H9 (cell line): ENCODE measurements around the gene KRTAP12-3. TPM values are rescaled to one million over a fixed set of nuclear protein-coding genes. Genes with fewer than 3 reads are reported as not detected.
"Not testable (repeated sequence)": the region's sequence is repeated elsewhere in the genome, so short reads cannot be mapped to it uniquely, and the experiment has no call there.

Source experiments
- DNase-seq: peaks from one replicate; pipeline ENCODE4 v3.0.0-alpha.2; 2017
- H2AFZ ChIP-seq: one replicate; pipeline ENCODE4 v1.6.1; 2013; ENCODE audit warnings: mild to moderate bottlenecking, low read length, control low read depth, moderate library complexity
- H2AK5ac ChIP-seq: 2 replicates; pipeline ENCODE4 v1.6.1; 2013; ENCODE audit warnings: low read length, control low read depth, mixed read lengths; ENCODE audit not compliant: insufficient read length
- H2BK120ac ChIP-seq: one replicate; pipeline ENCODE4 v1.6.1; 2013; ENCODE audit warnings: low read depth, mild to moderate bottlenecking, low read length, control low read depth, inconsistent platforms; ENCODE audit not compliant: poor library complexity, severe bottlenecking
- H2BK12ac ChIP-seq: 2 replicates; pipeline ENCODE4 v1.6.1; 2013; ENCODE audit warnings: low read length, control low read depth, mixed read lengths, low read depth; ENCODE audit not compliant: insufficient read length
- H2BK15ac ChIP-seq: 2 replicates; pipeline ENCODE4 v1.6.1; 2013; ENCODE audit warnings: low read depth, low read length, control low read depth
- H2BK20ac ChIP-seq: one replicate; pipeline ENCODE4 v1.6.1; 2013; ENCODE audit warnings: low read depth, mild to moderate bottlenecking, low read length, control low read depth, inconsistent platforms; ENCODE audit not compliant: poor library complexity, severe bottlenecking
- H2BK5ac ChIP-seq: 2 replicates; pipeline ENCODE4 v1.6.1; 2013; ENCODE audit warnings: low read length, control low read depth, mixed read lengths; ENCODE audit not compliant: insufficient read length
- H3K14ac ChIP-seq: 2 replicates; pipeline ENCODE4 v1.6.1; 2013; ENCODE audit warnings: low read length, control low read depth; ENCODE audit not compliant: insufficient read depth
- H3K18ac ChIP-seq: 2 replicates; pipeline ENCODE4 v1.6.1; 2013; ENCODE audit warnings: low read depth, mild to moderate bottlenecking, mixed read lengths, low read length, control low read depth; ENCODE audit not compliant: insufficient read length
- H3K23ac ChIP-seq: 2 replicates; pipeline ENCODE4 v1.6.1; 2013; ENCODE audit warnings: low read length, control low read depth, mixed read lengths, low read depth; ENCODE audit not compliant: insufficient read length
- H3K23me2 ChIP-seq: 2 replicates; pipeline ENCODE4 v1.6.1; 2013; ENCODE audit warnings: low read depth, mild to moderate bottlenecking, mixed read lengths, low read length, control low read depth; ENCODE audit not compliant: insufficient read length, poor library complexity, severe bottlenecking
- H3K27ac ChIP-seq: 2 replicates; pipeline ENCODE4 v1.5.1; 2013; ENCODE audit warnings: low read length, control low read depth, mixed read lengths, low read depth; ENCODE audit not compliant: insufficient read length
- H3K27me3 ChIP-seq: 2 replicates; pipeline ENCODE4 v1.6.1; 2013; ENCODE audit warnings: low read length, control low read depth, inconsistent platforms; ENCODE audit not compliant: insufficient read depth
- H3K4ac ChIP-seq: 2 replicates; pipeline ENCODE4 v1.6.1; 2013; ENCODE audit warnings: low read depth, mild to moderate bottlenecking, control low read depth, inconsistent platforms, low read length, moderate library complexity
- H3K4me1 ChIP-seq: 2 replicates; pipeline ENCODE4 v1.6.1; 2013; ENCODE audit warnings: low read length, control low read depth, inconsistent platforms; ENCODE audit not compliant: insufficient read depth
- H3K4me2 ChIP-seq: 2 replicates; pipeline ENCODE4 v1.6.1; 2013; ENCODE audit warnings: low read length, control low read depth, mixed read lengths; ENCODE audit not compliant: insufficient read length, insufficient read depth
- H3K56ac ChIP-seq: 2 replicates; pipeline ENCODE4 v1.6.1; 2013; ENCODE audit warnings: low read depth, mild to moderate bottlenecking, mixed read lengths, low read length, control low read depth; ENCODE audit not compliant: insufficient read length
- H3K79me1 ChIP-seq: 2 replicates; pipeline ENCODE4 v1.6.1; 2013; ENCODE audit warnings: low read depth, mild to moderate bottlenecking, moderate library complexity, low read length, control low read depth, inconsistent platforms; ENCODE audit not compliant: insufficient read depth, poor library complexity, severe bottlenecking
- H3K79me2 ChIP-seq: 2 replicates; pipeline ENCODE4 v1.6.1; 2013; ENCODE audit warnings: low read length, control low read depth, inconsistent platforms; ENCODE audit not compliant: insufficient read depth
- H3K9ac ChIP-seq: 2 replicates; pipeline ENCODE4 v1.6.1; 2013; ENCODE audit warnings: low read length, control low read depth, mixed read lengths; ENCODE audit not compliant: insufficient read length; ENCODE audit errors: extremely low read depth
- H3K9me3 ChIP-seq: one replicate; pipeline ENCODE4 v1.6.1; 2013; ENCODE audit warnings: low read depth, low read length, inconsistent platforms; ENCODE audit not compliant: control insufficient read depth
- H3T11ph ChIP-seq: one replicate; pipeline ENCODE4 v1.6.1; 2013; ENCODE audit warnings: mild to moderate bottlenecking, low read length, control low read depth, inconsistent platforms
- H4K20me1 ChIP-seq: one replicate; pipeline ENCODE4 v1.6.1; 2013; ENCODE audit not compliant: control insufficient read depth, insufficient read length, insufficient read depth
- H4K5ac ChIP-seq: 2 replicates; pipeline ENCODE4 v1.6.1; 2013; ENCODE audit warnings: low read depth, mild to moderate bottlenecking, mixed read lengths, low read length, control low read depth; ENCODE audit not compliant: insufficient read length
- H4K8ac ChIP-seq: replicated peaks from 2 replicates; pipeline ENCODE4 v1.6.1; 2013; ENCODE audit warnings: low read length, control low read depth, mixed read lengths, low read depth; ENCODE audit not compliant: insufficient read length
- H4K91ac ChIP-seq: 2 replicates; pipeline ENCODE4 v1.6.1; 2013; ENCODE audit warnings: low read depth, mild to moderate bottlenecking, moderate library complexity, mixed read lengths, low read length, control low read depth; ENCODE audit not compliant: insufficient read length
- H3K27ac Mint-ChIP-seq, 3 experiments: 2 replicates in 2 of 3; 3 replicates in 1 of 3; pipeline ENCODE4 v1.8.0; 2020 to 2021; ENCODE audit warnings: mixed read lengths in 3 of 3, mild to moderate bottlenecking in 1 of 3, moderate library complexity in 1 of 3
- H3K27me3 Mint-ChIP-seq: 2 replicates; pipeline ENCODE4 v1.8.0; 2021; ENCODE audit warnings: low read depth, mild to moderate bottlenecking, moderate library complexity, mixed read lengths
- H3K36me3 Mint-ChIP-seq, 3 experiments: 2 replicates in 2 of 3; 3 replicates in 1 of 3; pipeline ENCODE4 v1.8.0; 2020 to 2021; ENCODE audit warnings: low read depth in 3 of 3, mixed read lengths in 3 of 3; ENCODE audit not compliant: insufficient read depth in 1 of 3
- H3K4me1 Mint-ChIP-seq, 2 experiments: 2 replicates each; pipeline ENCODE4 v1.8.0; 2020; ENCODE audit warnings: mixed read lengths in 2 of 2
- H3K4me3 Mint-ChIP-seq, 2 experiments: 2 replicates in 1 of 2; 3 replicates in 1 of 2; pipeline ENCODE4 v1.8.0; 2020 to 2021; ENCODE audit warnings: mild to moderate bottlenecking in 2 of 2, mixed read lengths in 2 of 2, moderate library complexity in 1 of 2
- H3K9me3 Mint-ChIP-seq, 2 experiments: 2 replicates in 1 of 2; 3 replicates in 1 of 2; pipeline ENCODE4 v1.8.0; 2020; ENCODE audit warnings: mild to moderate bottlenecking in 2 of 2, mixed read lengths in 2 of 2, moderate library complexity in 1 of 2
- CTCF ChIP-seq: fragments of 200-600 bp; sonication (generic); conservative IDR thresholded peaks from 3 replicates; pipeline ENCODE4 v1.8.0; 2021; ENCODE audit warnings: antibody characterized with exemption, mild to moderate bottlenecking
- WGBS: extraction: QIAGEN DNeasy Blood & Tissue Kit; methylation state at CpG from one replicate; pipeline ENCODE4 v1.1.7; 2013; ENCODE audit warnings: missing lambda C conversion rate, low lambda C conversion rate, mixed read lengths; ENCODE audit not compliant: insufficient read length; ENCODE audit errors: extremely low coverage; 5-methylcytosine and 5-hydroxymethylcytosine counted together
- total RNA-seq: library from RNA; stranded (reverse); gene quantifications from 2 replicates; pipeline ENCODE4 v1.2.1, GENCODE V29; 2021

KRTAP12-3 gene
- total RNA-seq, 1 experiment from 2014 or later, result not detected

GRCh38 chr21:44644878-44645277 is 12.9 kb upstream of the KRTAP12-3 start:
- peaks cover 13 to 14% of the 10 kb centered on the region in 2 experiments for H3K4me1 Mint-ChIP-seq
- no peak overlapping the region for H3K9ac ChIP-seq
- TF ChIP-seq CTCF, result no peak
- no peak overlapping the region for H4K5ac ChIP-seq
- no peak overlapping the region for H3T11ph ChIP-seq
- no peak overlapping the region for H3K27ac ChIP-seq
- no peak overlapping the region for H3K18ac ChIP-seq
- no peak overlapping the region for H3K4ac ChIP-seq
- no peaks in the 10 kb centered on the region for H3K79me1 ChIP-seq
- no peak overlapping the region for H3K14ac ChIP-seq
- H3K27ac Mint-ChIP-seq, result no peak overlapping the region
- peaks cover 2% of the 10 kb centered on the region for H3K23me2 ChIP-seq
- no peak overlapping the region for H3K4me2 ChIP-seq
- H2BK20ac ChIP-seq, result no peak overlapping the region
- H3K27me3 Mint-ChIP-seq, result peaks cover 8% of the 10 kb centered on the region
- H4K20me1 ChIP-seq, result no peaks in the 10 kb centered on the region
- no peak overlapping the region for H3K56ac ChIP-seq
- no peak overlapping the region for H2AK5ac ChIP-seq
- H3K23ac ChIP-seq, result no peak overlapping the region
- no peaks in the 10 kb centered on the region for H3K9me3 ChIP-seq
- H2BK12ac ChIP-seq, result no peak overlapping the region
- DNase-seq, result no peak
- H3K27me3 ChIP-seq, result no peaks in the 10 kb centered on the region
- no peaks in the 10 kb centered on the region for H3K4me1 ChIP-seq
- no peak overlapping the region for H3K4me3 Mint-ChIP-seq
- H2AFZ ChIP-seq, result no peak overlapping the region
- no peak overlapping the region for H4K8ac ChIP-seq
- H3K79me2 ChIP-seq, result no peaks in the 10 kb centered on the region
- peaks cover 22 to 25% of the 10 kb centered on the region in 2 experiments for H3K9me3 Mint-ChIP-seq
- H2BK5ac ChIP-seq, result no peak overlapping the region
- H3K36me3 Mint-ChIP-seq, result peaks cover 9 to 20% (median 16%) of the 10 kb centered on the region in 3 experiments
- no CpG with 5 or more reads among the region's 2 CpGs for WGBS
- no peak overlapping the region for H4K91ac ChIP-seq
- no peak overlapping the region for H2BK15ac ChIP-seq
- no peak overlapping the region for H2BK120ac ChIP-seq

- H3T11ph ChIP-seq, H3K27me3 Mint-ChIP-seq, H3K56ac ChIP-seq, H3K79me1 ChIP-seq, H3K14ac ChIP-seq, H3K18ac ChIP-seq, H2BK5ac ChIP-seq, H3K4ac ChIP-seq, H3K27ac ChIP-seq, H2AFZ ChIP-seq, H3K79me2 ChIP-seq, H4K91ac ChIP-seq, H2AK5ac ChIP-seq, H3K9me3 ChIP-seq, H3K9ac ChIP-seq, DNase-seq, H3K27me3 ChIP-seq, H4K20me1 ChIP-seq, H3K23ac ChIP-seq, H2BK15ac ChIP-seq, H4K8ac ChIP-seq, H2BK20ac ChIP-seq, H2BK12ac ChIP-seq, H3K4me1 ChIP-seq, H2BK120ac ChIP-seq, H3K4me2 ChIP-seq, H3K23me2 ChIP-seq, H4K5ac ChIP-seq: not testable (repeated sequence)
- H3K4me3 Mint-ChIP-seq, result peak within 1 kb of the TSS in 1 of 2 experiments; percentile 36; a peak in 1 of 5 replicates
- peaks cover 11 to 14% of the 10 kb centered on the region in 2 experiments for H3K4me1 Mint-ChIP-seq
- peak within 1 kb of the TSS; percentile 53 to 88 (median 76); a peak in 5 of 7 replicates for H3K27ac Mint-ChIP-seq
- H3K36me3 Mint-ChIP-seq, result peaks cover 11 to 20% (median 16%) of the 10 kb centered on the region in 3 experiments
- no CpG with 5 or more reads among the region's 21 CpGs for WGBS
- peaks cover 22 to 27% of the 10 kb centered on the region in 2 experiments for H3K9me3 Mint-ChIP-seq
Measured at GRCh38 chr21:44646366-44647221, 11.1 kb upstream of the KRTAP12-3 start, which contains the start of gene KRTAP10-11. Gene KRTAP10-11 (plus strand): TSS chr21:44646414. CDS start chr21:44646459, 45 bp downstream.
